HG02610 (cell line): ENCODE results near the gene ZMYND11.
"Not testable (repeated sequence)": the region's sequence is repeated elsewhere in the genome, so short reads cannot be mapped to it uniquely, and the experiment has no call there.

ENCODE experiments used
- ATAC-seq: cut with Tn5 transposase; IDR thresholded peaks from one replicate; pipeline ENCODE4 v1.9.1; 2021; ENCODE audit warnings: mild to moderate bottlenecking, moderate library complexity; ENCODE audit not compliant: unreplicated experiment

Gene ZMYND11

GRCh38 chr10:241966-242643, 106.8 kb downstream of the ZMYND11 start:
- ATAC-seq = no peak

- ATAC-seq = no peak
These were observed 109.0 kb downstream of the ZMYND11 start for GRCh38 chr10:244227-244626.

DNA sequence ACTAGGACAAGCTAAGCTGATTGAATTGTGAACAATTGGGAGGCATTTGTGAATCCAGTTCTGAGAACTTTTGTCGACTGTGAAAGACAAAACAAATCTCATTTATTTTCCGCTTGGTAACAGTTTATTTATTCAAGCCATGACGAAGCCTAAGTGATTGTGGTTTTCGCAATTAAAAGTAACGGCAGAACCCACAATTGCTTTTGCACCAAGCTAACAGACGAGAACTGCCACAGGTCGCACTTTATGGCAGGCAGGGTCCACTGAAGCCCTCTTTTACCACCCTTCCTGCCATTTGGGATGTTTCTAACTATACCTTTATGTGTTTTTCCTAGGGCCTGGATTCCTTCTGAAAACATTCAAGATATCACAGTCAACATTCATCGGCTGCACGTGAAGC, 111.2 kb downstream of the ZMYND11 start:
- ATAC-seq = no peak

DNA sequence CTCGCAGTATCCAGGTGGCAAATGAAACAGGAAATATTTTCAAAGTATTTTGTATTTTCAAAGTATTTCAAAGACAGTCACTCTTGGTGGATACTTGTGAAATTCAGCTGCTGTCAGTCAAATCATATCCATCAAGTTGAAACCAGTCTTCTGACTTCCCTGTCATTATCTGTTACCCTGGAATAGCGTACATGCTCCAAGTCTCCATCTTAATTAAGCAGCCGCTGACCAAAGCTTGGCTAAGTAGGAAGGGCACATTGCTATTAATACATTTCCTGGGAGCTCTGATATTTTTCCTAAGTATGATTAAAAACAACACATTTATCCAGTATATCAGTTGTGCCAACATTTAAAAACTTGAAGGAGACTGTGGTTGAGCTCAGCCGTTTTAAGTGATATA, 112.2 kb downstream of the ZMYND11 start:
- no peak for ATAC-seq

- ATAC-seq = no peak
These were observed 113.1 kb downstream of the ZMYND11 start for GRCh38 chr10:248307-248706.

DNA sequence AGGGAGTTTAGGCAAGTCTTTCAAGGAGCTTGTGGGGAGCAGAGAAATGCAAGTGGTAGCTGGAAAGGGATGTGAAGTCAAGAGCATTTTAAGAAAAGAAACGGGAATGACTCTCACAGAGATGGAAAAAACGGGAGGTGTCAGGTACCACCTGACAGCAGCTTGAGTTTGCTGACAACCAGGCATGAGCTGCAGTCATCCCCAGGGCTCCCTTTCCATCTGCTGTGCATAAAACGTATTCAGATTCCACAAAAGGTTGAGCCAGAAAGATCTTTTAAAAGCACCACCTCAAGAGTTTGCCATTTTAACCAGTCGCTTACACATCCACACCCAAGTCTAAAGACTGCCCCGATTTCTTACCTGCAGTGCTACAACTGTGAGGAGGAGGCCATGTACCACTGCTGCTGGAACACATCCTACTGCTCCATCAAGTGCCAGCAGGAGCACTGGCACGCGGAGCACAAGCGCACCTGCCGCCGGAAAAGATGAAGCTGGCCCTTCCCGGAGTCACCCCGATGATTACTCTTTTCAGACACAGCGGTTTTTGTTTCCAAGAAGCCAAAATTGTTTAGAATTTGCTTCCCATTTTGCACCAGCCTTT, 116.8 kb downstream of the ZMYND11 start:
- ATAC-seq = no peak

GRCh38 chr10:260819-261429, 125.7 kb downstream of the ZMYND11 start:
- no peak for ATAC-seq

DNA sequence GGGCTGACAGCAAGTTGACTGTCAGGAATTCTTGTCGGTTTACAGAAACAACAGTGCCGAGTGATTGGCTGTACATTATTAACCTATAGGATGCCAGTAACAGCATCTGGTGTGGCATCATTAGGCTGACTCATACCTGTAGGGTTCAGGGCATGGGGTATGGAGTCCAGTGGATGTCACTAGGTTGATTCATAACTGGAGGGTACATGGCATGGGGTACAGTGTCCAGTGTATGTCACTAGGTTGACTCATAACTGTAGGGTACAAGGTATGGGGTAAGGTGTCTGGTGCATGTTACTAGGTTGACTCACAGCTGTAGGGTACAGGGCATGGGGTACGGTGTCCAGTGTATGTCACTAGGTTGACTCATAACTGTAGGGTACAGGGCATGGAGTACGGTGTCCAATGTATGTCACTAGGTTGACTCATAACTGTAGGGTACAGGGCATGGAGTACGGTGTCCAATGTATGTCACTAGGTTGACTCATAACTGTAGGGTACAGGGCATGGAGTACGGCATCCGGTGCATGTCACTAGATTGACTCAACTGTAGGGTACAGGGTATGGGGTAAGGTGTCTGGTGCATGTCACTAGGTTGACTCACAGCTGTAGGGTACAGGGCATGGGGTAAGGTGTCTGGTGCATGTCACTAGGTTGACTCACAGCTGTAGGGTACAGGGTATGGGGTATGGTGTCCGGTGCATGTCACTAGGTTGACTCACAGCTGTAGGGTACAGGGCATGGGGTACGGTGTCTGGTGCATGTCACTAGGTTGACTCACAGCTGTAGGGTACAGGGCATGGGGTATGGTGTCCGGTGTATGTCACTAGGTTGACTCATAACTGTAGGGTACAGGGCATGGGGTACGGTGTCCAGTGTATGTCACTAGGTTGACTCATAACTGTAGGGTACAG, 129.2 kb downstream of the ZMYND11 start:
- not testable (repeated sequence) for ATAC-seq

GRCh38 chr10:265074-265440, 129.8 kb downstream of the ZMYND11 start:
- ATAC-seq = not testable (repeated sequence)

DNA sequence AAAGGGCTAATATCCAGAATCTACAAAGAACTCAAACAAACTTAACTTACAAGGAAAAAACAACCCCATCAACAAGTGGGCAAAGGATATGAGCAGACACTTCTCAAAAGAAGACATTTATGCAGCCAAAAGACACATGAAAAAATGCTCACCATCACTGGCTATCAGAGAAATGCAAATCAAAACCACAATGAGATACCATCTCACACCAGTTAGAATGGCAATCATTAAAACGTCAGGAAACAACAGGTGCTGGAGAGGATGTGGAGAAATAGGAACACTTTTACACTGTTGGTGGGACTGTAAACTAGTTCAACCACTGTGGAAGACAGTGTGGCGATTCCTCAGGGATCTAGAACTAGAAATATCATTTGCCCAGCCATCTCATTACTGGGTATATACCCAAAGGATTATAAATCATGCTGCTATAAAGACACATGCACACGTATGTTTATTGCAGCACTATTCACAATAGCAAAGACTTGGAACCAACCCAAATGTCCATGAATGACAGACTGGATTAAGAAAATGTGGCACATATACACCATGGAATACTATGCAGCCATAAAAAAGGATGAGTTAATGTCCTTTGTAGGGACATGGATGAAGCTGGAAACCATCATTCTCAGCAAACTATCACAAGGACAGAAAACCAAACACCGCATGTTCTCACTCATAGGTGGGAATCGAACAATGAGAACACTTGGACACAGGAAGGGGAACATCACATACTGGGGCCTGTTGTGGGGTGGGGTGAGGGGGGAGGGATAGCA, 130.7 kb downstream of the ZMYND11 start:
- not testable (repeated sequence) for ATAC-seq

- no peak for ATAC-seq
These were observed 131.7 kb downstream of the ZMYND11 start for GRCh38 chr10:266974-267425.

DNA sequence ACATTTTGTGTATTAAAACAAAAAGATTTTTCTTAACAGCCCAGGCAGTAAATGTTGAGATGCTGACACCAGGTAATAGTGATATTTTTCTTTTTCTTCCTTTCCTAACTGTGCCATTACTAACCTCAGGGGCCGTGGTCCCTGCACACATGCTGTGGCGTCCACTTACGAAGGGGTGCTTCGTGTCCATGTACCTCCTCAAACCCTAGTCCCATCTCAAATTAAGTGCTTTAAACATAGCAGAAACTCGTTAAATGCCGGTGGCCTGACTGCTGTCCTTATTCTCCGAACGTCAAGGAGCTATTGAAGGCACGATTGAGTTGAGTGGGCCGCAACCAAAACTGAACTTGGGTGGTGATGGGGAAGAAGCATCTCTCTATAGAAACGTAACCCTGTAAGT, 132.4 kb downstream of the ZMYND11 start:
- ATAC-seq = no peak

- ATAC-seq = no peak
These were observed 134.3 kb downstream of the ZMYND11 start for GRCh38 chr10:269440-270074.

GRCh38 chr10:271201-271600, 135.9 kb downstream of the ZMYND11 start:
- ATAC-seq = no peak

DNA sequence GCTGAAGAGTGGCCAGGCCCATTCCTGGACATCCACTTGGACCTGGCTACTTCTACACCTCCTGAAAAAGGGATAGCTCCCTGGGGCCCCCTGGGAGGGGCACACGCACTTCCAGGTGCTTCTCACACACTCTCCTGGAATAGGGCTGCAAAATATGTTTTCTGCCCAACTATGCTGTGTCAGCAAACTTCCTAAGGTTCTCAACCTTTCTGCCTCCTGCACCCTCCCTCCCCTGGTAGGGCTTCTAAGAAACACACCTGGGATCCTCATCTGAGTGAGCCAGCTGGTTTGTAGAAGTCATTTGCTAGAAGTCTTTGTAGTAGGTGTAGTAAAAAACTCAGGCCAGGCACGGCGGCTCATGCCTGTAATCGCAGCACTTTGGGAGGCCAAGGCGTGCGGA, 136.5 kb downstream of the ZMYND11 start:
- no peak for ATAC-seq

- no peak for ATAC-seq
These were observed 137.8 kb downstream of the ZMYND11 start for GRCh38 chr10:273088-273487.

DNA sequence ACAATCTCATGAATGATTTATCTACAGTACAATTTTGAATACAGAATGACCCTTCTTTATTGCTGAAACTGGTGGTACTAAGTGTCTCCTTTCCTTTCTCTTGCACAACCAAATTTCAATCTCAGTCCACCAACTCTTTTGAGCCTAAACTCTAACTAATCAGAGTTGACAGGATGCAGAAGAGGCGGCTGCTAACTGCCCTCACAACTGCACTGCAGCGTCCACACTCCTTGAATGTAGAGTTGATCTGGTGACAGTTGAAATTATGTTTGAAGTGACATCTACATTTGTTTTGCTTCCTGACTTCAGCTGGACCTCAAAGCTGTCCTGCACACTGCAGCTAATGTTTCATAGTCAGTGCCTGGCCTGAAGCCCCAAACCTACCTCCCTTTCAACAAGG, 139.6 kb downstream of the ZMYND11 start:
- ATAC-seq = no peak

- ATAC-seq = no peak
These were observed 140.4 kb downstream of the ZMYND11 start for GRCh38 chr10:275680-276079.

DNA sequence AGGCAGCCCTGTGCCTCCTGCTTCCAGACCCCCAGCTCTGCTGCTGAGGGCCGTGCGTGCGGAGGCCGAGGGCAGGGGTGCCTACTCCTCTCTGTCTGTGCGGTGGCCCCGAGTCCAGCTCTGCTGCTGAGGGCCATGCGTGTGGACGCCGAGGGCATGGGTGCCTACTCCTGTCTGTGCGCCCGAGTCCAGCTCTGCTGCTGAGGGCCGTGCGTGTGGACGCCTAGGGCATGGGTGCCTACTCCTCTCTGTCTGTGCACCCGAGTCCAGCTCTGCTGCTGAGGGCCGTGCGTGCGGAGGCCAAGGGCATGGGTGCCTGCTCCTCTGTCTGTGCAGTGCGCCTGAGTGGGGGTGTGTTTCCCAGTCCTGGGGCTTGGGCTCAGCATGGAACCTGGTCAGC, 142.7 kb downstream of the ZMYND11 start:
- ATAC-seq = no peak

- no peak for ATAC-seq
These were observed 143.5 kb downstream of the ZMYND11 start for GRCh38 chr10:278707-279106.
